ENCODE measurements around the gene RTP2.

Gene RTP2

GRCh38 chr3:187665764-187666402, 36.5 kb downstream of the RTP2 start:
- DNase-seq = no peak

GRCh38 chr3:187665010-187665409, 37.3 kb downstream of the RTP2 start:
- DNase-seq = no peak

- DNase-seq = no peak
Observed at GRCh38 chr3:187662848-187663409, 39.4 kb downstream of the RTP2 start.

- DNase-seq = no peak
Observed at GRCh38 chr3:187661267-187661666, 41.1 kb downstream of the RTP2 start.

GRCh38 chr3:187651282-187651681, 51.1 kb downstream of the RTP2 start:
- no peak for DNase-seq

All from DMS 273 treated with DMSO at 0.1 percent for 48 hours (cell line).